GM19035 (cell line): ENCODE data around the gene KIRREL3.
"Not testable (repeated sequence)": the region's sequence is repeated elsewhere in the genome, so short reads cannot be mapped to it uniquely, and the experiment has no call there.

Source experiments
- ATAC-seq: cut with Tn5 transposase; IDR thresholded peaks from one replicate; pipeline ENCODE4 v1.9.1; 2021; ENCODE audit not compliant: unreplicated experiment

The KIRREL3 gene

DNA sequence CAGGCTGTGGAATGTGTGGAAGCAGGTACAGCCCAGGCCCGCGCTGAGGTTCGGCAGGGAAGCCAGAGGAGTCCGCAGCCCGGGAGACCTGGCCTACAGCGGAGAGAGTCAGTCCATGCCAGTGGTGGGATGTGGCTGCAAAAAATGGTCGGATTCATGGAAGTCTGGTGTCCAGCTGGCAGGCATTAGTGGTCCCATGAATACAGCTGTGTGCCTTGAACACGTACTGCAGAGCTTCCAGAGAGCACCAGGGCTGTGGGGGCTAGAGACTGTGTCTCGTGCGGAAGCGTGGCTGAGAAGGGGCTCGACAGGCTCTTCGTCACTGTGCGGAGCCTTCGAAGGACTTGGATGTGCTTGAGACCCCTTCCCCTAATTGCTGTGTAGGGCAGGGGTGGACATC, 604.3 kb downstream of the KIRREL3 start:
- ATAC-seq: not testable (repeated sequence)

DNA sequence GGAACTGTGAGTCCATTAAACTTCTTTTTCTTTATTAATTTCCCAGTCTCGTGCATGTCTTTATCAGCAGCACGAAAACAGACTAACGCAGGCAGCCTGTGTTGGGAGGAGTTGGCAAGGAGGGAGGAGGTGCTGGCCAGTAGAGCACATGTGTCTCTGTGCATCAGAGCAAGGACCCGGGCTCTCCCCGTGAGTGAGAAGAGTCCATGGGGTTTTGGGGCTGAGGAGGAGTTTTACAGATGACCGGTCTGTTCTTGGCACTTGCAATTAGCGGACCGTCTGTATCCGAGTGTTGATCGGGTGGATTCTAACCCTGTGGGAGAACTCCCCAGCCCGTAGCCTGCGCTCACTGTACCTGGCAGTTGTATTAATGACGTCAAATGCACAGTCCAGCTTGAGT, 604.8 kb downstream of the KIRREL3 start:
- not testable (repeated sequence) for ATAC-seq

DNA sequence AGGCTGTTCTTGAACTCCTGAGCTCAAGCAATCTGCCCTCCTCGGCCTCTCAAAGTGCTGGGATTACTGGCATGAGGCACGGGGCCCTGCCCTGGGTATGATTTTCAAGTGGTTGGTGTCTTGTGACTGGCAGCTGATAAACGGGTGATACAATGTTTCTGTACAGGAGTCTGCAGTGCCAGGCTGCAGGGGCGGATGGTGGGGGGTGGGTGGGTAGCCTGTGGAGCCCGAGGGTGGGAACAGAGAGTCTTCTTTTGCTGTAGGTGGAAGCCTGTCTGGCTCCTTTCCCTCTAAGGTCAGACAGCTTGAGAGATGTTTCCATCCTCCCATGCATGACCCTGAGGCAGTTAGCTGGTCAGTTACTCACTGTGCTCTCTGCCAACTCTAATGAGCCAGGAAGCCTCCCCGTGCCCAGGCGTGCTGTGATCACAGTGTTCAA, 605.9 kb downstream of the KIRREL3 start:
- not testable (repeated sequence) for ATAC-seq

DNA sequence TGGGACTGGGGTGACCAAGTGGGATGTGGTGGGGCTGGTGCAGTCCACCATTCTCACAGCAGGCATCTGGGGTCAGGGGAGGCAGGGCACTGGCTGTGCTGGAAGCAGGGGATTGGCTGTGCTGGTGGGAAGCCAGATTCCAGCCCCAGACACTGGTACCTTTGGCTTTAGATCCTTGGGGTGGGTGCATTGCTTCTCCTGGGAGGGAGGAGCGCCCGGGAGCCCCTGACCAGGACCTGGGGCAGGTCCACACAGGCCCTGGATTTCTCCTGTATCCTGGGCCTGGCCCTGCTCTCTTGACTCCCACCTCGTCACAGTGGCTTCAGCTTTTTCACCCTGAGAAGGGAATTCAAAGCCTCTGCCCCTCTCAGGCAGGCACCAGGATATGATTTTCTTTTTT, 606.5 kb downstream of the KIRREL3 start:
- no peak for ATAC-seq

DNA sequence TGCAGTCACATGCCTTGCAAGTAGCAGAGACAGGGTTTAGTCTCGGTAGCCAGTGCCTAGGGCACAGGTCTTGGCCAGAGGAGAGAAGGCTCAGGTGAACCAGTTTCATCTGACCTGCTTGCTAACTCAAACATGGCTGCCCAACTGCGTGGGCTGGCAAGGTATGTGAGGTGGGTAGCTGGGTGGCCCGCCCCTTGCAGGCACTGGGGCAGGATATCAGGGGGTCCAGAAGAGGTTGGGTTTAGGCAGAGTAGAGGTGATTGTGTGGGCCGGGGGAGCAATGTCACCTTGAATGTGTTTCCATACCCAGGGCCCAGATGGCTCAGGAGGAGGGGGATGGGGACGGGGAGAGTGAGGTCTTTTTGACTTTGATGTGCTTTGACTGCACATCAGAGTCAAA, 607.4 kb downstream of the KIRREL3 start:
- no peak for ATAC-seq

DNA sequence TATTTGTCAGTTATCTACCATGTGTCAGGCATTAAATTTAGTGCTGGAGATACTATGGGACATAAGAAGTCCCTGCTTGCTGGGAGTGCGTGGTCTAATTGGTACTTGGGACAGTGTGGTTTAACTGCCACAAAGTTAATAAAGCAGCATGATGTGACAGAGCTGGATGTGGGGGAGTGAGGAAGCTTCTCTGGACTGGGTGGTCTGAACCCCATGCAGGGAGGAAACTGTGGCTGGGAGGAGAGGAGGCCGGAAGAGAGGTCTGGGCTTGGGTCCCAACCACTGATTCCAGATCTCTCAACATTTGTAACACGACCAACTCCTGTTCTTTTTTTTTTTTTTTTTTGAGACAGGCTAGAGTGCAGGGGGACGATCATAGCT, 607.9 kb downstream of the KIRREL3 start:
- no peak for ATAC-seq

DNA sequence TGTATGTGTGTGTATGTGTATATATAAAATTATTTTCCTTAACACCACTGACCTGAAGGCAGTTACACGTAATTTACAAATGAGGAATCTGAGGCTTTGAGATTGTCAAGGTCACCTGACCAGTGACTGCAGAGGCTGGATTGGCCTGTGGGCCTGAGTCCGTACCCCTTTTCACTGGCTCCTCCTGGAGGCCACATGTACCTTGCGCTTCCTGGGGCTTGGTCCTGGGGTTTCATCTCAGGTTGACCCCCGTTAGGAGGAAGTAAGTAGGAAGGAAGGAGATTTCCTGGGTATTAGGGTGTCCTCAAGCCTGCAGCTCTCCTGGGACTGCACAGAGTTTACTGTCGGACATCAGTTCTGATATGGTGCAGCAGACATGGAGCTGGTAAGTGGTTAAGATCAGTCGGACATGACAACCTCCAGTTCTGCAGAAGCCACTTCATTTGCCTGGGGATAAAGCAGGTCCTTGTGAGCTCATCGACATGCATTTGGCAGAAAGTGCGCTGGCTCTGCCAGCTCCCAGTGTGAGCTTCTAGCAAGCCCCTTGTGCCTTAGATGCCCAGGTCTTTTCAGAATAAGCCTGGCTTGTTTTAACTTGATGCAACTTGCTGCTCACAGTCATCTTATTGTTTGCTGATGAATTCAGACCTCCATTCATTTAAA, 608.5 kb downstream of the KIRREL3 start:
- ATAC-seq: peak; percentile 68

DNA sequence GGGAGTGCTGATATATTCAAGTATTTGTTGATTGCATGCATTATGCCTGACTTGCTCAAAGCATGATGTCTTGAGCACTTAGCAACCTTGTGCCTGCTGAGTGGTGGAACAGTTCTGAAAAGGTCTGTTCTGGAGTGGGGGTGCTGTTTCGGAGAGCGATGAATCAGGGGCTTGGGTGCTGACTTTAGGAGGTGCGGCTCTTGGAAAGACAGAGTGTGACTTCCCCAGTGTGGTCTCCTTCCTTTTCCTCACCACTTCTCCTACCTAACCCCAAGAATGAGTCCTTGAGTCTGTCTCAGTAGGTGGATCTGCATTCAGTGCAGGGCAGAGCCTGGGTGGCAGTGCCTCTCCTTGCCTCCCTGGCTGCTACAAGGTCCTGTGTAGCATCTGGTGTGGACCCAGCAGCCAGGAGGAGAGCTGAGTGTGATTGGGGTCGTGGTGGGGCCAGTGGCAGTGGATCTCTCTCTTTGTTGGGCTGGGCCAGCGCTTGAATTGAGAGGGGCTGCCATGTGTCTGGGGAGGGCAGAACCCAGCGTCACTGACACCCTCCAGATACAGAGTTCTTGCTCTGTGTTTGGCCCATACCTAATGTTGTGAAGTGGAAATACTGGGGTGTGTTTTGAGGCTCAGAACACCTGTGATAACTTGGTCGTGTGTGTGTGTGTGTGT, 609.1 kb downstream of the KIRREL3 start:
- no peak for ATAC-seq

DNA sequence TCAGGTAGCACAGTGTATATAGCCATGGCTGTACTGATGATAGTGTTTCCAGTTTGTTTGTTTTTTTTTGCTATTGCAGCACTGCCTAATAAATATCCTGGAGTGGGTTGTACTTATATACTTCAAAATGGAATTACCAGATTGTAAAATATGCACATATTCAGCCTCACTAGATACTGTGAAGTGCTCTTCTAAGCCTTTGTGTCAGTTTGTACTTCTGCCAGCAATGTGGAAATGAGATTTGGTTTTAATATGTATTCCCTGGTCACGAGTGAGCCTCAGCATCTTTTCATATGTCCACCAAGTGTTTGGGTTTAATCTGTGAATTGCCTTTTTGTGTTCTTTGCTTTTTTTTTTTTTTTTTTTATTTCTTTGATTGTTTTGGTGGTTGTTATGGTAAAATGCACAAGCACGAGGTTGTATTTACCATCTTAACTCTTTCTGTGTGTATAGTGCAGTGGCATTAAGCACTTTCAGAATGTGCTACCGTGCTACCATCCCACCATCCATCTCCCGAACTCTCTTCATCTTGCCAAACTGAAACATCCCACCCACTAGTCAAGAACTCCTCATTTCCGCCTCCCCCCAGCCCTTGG, 610.2 kb downstream of the KIRREL3 start:
- ATAC-seq: no peak

DNA sequence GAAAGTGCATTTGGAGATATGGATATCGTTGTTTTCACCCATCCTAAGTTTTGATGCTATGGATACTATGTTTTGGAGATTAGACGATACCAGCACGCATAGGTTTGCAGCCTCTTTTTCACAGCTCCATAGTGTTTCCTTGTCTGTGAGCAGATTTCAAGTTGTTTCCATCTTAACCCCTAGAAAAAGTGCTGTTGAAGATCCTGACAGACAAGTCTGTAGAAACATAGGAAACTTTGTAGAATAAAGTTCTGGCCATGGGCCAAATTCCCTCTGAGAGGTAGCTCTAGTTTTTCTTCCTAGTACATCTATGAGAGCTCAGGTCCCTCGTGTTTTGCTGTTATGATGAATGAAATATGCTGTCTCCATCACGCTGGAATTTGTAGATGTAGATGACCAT, 612.7 kb downstream of the KIRREL3 start:
- ATAC-seq: no peak

DNA sequence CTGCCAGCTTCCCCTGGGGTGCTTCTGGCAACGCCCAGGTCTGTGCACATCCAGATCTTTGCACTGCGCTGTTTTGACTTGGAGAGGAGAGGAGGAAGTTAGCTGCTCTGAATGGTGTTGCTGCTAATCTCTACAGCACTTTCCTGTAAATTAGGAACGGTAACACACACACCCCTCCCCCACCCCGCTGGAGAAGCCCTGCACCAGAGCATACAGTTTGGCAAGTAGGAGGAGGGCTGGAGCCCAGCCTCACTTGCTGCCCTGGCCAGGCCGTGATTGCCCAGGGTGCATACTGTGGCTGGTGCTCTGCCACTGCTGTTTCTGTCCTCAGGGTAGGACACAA, 613.9 kb downstream of the KIRREL3 start:
- ATAC-seq: not testable (repeated sequence)

DNA sequence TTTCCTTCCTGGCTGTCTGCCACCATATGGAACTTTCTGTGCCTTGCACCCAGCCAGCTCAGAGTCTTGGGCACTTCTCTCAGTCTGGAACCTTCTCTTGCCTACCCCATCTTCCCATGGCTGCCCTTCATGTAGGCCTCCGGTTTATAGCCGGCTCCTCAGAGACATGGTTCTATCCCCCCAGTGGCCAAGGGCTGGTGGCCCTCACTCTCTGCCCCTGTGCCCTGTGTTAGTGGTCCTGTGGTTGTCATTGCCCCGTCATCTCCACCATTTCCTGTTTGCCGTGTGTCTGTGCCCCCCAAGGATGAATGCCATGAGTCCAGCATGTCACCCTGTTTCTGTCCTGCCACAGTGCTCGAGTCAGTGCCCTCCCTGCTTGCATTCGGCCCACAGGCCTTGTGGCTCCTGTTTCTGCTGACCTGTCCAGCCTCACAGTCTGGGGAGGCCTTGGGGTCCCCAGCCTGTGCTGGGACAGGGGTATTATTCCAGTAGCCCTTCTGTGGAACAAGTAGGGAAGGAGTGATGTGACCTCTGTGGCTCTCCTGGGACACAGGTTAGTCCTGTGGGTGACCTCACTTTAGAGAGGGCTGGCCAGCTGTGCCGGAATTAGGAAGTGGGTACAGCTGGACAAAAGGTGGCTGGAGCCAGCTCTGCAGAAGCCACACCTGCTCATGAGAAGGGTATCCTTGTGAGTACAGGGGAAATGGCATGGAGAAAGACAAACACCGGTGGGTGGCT, 614.4 kb downstream of the KIRREL3 start:
- ATAC-seq: no peak

DNA sequence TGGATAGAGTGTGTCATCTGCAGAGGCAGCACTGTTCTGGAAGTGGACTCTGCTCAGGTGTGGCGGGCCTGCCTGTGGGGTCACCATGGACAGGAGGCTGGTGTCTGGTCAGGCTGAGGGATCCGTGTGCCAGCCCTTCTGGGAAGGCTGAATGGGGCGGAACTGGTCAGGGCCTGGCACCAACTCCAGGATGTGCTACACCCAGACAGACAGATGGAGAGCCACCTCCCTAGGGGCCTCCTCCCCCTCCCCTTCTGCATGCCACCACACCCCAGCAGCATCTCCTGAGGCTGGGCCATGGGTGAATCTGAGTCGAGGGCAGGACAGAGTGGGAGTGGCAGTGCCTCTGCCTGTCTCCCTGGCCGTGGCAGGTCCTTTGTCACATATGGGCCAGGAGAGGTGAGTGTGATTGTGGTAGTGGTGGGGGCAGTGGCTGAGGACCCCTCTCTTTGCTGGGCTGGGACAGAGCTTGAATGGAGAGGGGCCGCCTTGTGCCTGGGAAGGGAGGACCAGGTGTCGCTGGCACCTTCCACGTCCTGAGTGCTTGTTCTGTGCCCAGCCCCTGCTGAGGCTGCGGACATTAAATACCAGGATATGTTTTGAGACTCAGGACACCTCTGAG, 616.0 kb downstream of the KIRREL3 start:
- no peak for ATAC-seq

DNA sequence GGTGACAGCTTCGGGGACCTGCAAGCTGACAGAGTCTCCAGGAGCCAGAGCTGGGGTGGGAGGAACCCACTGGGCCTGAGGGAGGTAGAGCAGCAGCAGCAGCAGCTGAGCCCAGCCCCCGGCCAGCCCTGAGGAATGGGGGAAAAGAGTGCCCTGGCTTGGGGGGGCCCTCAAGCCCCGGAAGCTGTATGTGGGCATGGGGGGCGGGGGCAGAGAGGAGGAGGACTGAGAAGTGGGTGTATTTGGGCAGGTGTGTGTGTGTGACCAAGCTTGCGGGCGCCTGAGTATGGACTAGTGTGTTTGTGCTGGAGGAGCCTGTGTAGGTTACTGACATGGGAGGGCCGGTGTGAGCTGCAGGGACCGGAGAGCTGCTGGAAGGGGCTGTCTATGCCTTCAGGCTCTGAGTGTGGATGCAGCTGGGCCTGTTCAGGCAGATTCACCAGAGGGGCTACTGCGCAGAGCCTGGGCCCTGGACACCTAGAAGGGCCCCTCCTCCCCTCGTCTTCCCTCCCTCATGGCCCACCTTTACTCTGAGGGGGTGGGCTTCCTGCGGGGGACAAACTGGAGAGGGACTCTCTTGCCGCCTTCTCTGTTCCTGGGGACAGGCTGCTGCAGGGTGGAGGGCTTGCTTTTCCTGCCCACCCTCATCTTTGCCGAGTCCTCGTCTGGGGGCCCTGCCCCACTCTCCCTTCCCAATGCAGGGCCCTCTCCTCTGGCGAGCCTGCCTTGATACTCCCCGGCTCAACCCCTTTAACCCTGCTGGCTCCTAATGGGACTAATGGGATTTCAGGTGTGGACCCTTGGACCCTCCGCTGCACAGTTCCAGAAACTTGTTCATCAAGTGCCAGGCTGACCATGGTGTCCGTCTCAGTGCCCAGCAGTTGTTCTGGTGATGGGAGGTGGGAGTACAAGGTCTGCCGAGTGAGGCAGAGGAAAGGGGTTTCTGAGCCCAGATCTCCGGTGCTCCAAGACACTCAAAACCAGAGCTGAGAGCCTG, 616.9 kb downstream of the KIRREL3 start:
- no peak for ATAC-seq

DNA sequence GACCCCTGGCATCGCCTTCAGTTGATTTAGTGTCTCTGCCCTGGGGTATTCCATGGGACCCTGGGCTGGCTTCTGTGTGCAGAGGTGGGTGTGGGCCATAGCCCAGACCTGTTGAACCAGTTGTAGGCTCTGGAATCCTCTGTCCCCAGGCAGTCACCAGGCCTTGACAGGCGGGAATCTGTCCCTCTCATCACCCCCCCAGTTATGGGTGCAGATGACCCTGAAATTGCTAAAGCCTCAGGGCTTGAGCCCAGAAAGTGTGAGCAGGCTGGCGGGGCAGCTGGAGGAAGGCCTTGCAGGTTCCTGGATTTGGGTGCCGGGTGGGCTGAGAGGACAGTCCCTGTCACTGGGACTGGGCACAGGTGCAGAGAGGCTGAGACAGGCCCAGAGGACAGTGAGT, 617.9 kb downstream of the KIRREL3 start:
- not testable (repeated sequence) for ATAC-seq

DNA sequence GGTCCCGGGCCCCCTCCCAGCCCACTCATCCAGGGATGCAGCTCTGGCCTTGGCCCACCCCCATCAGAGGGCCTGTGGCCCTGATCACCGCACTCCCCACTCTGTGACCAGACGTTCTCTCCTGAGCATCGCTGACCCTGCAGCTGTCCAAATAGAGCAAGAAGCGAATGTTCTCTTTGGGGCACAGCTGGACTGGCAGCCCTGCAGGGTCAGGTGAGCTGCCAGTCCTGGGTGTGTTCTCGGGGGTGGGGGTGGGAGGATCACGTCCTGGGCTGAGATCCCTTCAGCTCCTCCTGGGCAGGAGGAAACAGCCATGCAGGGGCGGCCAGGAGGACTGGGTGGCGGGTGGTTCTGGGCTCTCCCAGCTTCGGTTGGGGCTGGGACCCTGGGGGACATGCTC, 618.6 kb downstream of the KIRREL3 start:
- ATAC-seq: not testable (repeated sequence)

DNA sequence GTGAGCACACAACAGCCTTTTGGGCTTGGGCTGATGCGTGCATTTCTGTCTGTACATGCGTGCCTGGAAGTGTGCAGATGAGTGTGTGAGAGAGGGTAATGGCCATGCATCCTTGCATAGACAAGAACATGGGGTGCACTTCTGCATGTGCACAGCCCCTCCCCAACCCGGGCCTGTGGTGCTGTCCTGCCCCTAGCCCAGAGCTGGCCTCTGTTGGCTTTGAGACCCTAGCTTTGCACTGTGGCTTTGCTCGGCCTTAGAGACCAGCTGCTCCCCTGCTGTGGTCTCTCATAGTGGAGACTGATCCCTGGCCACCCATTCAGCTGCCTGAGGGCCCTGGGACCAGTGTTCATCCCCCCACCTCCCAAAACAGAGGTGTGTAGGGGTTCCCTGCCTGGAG, 619.7 kb downstream of the KIRREL3 start:
- ATAC-seq: no peak

DNA sequence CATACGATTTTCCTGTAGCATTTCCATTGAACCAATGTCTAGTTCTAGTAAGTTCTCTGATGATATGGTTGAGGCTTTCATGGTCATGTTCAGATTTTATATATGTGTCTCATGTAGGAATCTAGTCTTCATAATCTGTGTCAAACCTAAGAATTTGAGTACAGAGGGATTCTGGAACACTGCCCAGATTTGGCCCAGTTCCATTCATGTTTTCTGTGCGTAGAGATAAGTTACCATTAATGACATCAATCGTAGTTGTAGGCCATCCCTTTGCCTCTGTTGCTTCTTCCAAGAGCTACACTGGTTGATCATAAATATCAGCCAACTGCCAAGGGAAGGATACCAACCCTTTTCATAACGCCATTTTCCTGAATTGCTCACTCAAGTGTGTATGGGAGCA, 621.8 kb downstream of the KIRREL3 start:
- no peak for ATAC-seq

DNA sequence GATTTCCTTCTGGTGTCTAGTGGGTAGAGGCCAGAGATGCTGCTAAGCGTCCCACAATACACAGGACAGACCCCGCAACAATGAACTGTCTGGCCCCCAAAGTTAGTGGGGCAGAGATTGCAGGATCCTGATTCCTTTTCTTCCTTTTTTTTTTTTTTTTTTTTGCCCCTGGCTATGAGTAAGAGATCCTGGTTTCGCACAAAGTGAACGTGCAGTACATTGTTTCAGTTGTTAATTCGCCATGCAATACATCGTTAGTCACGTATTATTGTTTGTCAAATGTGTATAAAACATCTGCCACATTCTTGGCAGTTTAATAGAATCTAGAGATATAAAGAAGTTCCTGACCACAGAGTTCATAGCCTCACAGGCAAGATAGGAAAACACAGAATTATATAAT, 624.8 kb downstream of the KIRREL3 start:
- ATAC-seq: no peak
